Stimulated activated CD4-positive, alpha-beta T cell treated with anti-CD3 and anti-CD28 coated beads, TNF-alpha, amount 100 ng/mL, for 24 hours (primary cell): Measurements from ENCODE around the gene TSC22D1.

Experiments
- DNase-seq, 3 experiments: peaks; one replicate each; pipeline ENCODE4 v3.0.0-alpha.2; 2020; ENCODE audit warnings: low read depth in 3 of 3

TSC22D1 gene

GRCh38 chr13:44429311-44429710 lies 146.8 kb downstream of the TSC22D1 start:
- DNase-seq, result no peak

- DNase-seq, result no peak
These were observed 149.7 kb downstream of the TSC22D1 start for GRCh38 chr13:44426461-44426860.

GRCh38 chr13:44425815-44426078 lies 150.4 kb downstream of the TSC22D1 start:
- no peak for DNase-seq

GRCh38 chr13:44425041-44425814 lies 150.9 kb downstream of the TSC22D1 start:
- no peak for DNase-seq

- DNase-seq, result no peak
These were observed 152.3 kb downstream of the TSC22D1 start for GRCh38 chr13:44423824-44424223.

GRCh38 chr13:44422755-44423643 lies 153.1 kb downstream of the TSC22D1 start:
- DNase-seq, result no peak

- no peak for DNase-seq
These were observed 154.1 kb downstream of the TSC22D1 start for GRCh38 chr13:44421853-44422525.

DNA sequence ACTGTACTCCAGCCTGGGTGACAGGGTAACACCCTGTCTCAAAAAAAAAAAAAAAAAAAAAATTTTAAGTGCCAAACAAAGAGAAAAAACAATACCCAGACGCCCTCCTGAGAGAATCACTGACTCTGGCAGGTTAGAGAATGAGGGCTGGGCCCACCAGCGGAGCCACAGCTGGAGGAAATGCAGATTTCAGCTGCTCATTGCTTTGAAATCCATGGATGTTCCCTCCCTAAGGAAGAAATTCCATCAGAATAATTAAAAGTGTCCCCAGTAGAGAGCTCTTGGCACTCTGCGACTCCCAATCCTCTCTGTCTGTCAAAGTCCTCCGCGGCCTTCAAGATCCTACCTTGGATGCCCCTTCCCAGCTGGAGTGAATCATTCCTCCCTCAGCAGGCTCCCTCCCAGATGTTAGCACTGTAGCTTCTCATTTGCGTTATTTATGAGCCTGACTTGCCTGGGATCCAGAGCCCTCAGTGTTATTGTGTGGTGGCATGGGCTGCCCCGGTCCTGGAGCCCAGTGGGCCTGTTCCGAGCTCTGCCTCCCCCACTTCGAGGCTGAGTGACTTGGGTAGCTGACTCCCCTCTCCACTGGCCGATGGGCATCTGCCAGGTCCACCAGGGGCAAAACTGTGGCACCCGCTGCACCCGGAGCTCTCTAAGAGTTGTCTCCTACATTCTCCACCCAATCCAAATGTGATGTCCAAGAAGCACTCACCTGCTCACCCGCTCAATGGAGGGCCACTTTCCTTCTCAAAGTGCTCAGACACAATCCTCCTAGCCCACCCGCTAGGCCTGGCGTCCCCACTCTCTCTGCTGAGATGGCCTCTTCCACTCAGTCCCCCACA lies 155.5 kb downstream of the TSC22D1 start:
- DNase-seq, result no peak

GRCh38 chr13:44417876-44418275 lies 158.3 kb downstream of the TSC22D1 start:
- no peak for DNase-seq

DNA sequence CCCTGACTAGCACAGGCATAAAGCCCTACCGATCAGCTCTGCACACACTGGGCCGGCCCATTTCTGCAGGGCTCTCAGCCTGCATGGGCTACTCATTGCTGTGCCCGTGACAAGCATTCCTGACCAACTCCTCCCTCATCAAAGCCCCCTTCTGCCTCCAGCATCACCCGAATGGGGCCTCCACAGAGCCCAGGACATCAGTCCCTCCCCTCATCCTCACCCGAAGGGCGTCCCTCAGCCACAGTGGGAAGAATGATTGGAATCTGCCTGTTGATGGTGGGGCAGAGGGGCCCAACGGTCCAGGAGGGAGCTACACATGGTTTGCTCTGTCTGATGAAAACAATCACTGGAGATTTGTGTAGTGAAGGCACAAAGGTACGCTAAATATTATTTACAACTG lies 158.7 kb downstream of the TSC22D1 start:
- no peak for DNase-seq

DNA sequence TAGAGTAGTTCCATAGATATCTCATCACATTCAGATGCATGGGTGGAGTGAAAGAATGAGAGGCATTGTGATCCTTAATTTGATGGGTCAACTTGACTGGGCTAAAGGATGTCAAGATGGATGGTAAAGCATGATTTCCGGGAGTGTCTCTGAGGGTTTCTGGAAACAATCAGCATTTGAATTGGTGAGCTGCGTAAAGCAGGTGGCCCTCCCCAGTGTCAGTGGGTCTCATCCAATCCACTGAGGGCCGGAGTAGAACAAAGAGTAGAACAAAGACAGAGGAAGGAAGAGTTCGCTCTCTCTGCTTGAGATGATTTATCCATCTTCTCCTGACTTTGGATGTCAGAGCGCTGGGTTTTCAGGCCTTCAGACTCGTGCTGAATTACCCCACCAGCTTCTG lies 159.4 kb downstream of the TSC22D1 start:
- DNase-seq, result no peak

- no peak for DNase-seq
These were observed 159.8 kb downstream of the TSC22D1 start for GRCh38 chr13:44416301-44416700.

DNA sequence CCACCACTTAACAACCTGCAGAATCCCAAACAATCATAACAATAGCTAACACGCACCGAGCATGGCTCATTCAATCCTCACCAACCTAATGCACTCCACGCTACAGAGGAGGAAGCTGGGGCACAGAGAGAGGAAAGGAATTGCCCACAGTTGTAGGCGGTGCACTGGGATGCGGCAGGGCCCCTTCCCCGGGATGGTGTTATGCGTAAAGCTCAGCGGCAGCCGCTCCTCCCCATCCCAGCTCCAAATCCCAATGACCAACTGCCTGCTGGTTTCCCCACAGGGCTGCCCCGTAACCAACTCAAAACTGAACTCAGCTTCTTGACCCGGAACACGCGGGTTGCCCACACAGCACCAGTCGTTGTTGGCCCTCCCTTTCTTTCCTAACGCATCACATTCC lies 160.3 kb downstream of the TSC22D1 start:
- DNase-seq, result no peak

DNA sequence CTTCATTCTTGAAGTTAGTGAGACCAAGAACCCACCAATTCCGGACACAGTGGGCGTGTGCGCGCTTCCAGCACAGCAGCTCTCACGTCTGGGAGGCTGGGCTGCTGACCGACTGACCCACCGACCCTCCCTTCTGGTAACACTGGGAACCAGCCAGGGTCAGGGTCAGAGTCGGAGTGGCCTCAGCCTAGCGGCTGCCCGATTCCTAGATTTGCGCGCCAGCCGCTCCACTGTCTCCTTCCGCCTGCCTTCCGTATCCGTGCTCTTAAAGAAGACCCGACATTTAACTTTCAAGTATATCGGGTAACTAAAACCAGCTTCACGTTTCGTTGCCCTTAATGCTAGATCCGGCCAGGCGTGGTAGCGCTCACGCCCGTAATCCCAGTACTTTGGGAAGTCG lies 161.4 kb downstream of the TSC22D1 start:
- no peak for DNase-seq

- DNase-seq, result no peak
These were observed 163.0 kb downstream of the TSC22D1 start for GRCh38 chr13:44413095-44413494.

- no peak for DNase-seq
These were observed 163.7 kb downstream of the TSC22D1 start for GRCh38 chr13:44412346-44412935.

DNA sequence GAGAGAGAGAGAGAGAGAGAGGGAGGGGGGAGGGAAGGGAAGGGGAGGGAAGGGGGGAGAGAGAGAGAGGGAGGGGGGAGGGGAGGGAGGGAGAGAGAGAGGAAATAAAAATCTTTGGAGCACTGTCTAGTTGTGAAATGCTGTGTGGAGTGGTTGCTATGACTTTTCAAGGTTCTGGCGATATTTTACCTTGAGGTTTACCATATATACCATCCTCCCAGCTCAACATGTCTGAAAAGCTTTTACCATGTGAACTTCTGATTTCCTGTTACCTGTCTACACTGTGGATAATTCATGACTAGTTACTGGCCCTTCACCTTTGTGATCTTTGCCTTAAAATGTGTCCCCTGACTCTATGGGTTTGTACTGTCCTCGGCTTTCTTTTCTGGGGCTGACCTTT lies 164.3 kb downstream of the TSC22D1 start:
- no peak for DNase-seq

- DNase-seq, result no peak
These were observed 165.7 kb downstream of the TSC22D1 start for GRCh38 chr13:44410328-44410859.

DNA sequence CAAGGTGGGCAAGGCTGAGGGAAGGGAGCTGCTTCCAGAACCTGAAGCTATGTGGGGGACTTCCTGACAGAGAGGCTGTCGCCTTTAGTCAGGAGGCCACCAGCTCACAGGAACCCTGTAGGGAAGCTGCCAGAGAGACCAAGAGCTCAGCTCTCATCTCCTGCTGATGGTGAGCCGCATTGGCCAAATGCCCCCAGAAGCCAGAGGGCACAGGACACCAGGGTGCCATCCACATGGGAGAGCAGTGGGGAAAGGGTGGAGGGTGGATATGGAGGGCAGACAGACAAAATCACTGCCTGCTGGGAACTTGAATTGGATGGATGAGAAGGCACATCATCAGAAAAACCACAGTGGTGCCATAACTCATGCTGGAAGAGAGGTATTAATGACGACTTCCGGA lies 166.5 kb downstream of the TSC22D1 start:
- DNase-seq, result no peak

DNA sequence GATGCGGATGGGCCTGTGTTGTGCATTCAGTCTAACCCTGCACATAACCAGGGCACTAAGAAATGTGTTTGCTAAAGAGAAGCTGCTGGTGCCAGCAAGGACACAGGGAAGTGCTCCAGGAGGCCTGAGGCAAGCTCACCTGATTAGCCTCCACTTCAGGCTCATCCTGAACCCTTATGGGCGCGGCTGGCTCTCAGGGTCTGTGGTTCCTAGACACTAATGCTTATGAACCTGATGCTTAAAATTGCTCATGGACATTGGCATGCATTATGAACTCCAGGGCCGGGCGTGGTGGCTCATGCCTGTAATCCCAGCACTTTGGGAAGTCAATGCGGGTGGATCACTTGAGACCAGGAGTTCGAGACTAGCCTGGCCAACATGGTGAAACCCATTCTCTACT lies 168.2 kb downstream of the TSC22D1 start:
- DNase-seq, result no peak

DNA sequence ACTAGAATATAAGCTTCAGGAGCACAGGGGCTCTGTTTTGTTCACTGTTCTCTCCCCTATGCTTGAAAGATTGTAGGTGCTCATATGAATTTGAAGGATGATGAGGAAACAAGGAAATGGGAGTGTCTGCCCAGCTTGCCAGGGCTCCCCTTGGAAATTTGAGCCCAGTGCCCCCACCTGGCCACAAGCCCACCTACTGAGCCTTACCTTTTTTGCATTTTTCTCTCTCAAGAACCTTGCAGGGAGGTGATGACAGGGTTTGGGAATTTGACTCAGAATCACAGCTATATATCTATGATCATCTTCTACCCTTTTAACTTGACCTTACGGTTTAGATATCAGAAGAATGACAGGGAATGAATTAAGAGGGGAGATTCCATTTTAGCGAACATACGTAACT lies 168.8 kb downstream of the TSC22D1 start:
- no peak for DNase-seq
